ENCODE measurements around the gene UGT1A7. TPM values are rescaled to one million over a fixed set of nuclear protein-coding genes. Genes with fewer than 3 reads are reported as not detected.
A peak's percentile ranks its signal among the peaks of the same experiment; 100 is the strongest.

Gene UGT1A7
- total RNA-seq, 1 donor from 2014 or later: 0.19 TPM

DNA sequence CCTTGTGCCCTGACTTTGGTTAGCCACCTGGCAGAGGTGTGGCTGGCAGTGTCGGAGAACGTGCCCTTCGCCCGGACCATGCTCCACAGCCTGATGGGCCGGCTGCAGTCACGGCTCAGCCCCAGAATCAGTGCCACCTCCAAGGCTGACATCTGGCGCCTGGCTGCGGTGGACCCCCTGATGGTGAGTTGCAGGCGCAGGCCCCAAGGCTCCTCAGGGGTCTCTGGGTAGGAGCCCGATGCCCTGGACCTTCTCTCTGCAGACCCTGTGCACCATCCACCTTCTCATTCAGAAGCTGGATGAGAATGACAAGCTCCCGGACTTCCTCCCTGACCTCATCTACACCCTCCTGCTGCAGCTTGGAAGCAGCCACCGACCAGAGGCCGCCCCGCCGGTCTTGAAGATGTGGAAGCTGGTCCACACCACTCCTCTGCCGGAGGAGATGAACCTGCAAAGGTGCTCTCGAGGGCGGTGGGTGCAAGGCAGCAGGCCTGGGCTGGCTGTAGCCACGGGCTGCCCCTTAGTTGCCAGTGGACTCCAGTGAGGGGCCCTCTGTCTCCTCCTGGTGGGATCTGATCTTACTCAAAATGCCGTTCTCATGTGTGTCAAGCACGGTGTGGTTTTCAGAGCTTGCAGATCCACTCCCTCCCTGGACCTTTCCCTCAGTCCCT lies 140.5 kb downstream of the UGT1A7 start:
- DNase-seq (ENCODE audit: extremely low spot score, unreplicated experiment): peak; percentile 62
- Mint-ChIP-seq H3K4me1 (ENCODE audit: unreplicated experiment) (peaks cover 2% of the 10 kb centered on the region), H3K9me3 (no peaks in the 10 kb centered on the region), H3K36me3 (no peaks in the 10 kb centered on the region), H3K4me3 (no peak overlapping the region), H3K27me3 (peaks cover 4% of the 10 kb centered on the region), H3K27ac (no peak overlapping the region)
- TF ChIP-seq, protein P1, sequence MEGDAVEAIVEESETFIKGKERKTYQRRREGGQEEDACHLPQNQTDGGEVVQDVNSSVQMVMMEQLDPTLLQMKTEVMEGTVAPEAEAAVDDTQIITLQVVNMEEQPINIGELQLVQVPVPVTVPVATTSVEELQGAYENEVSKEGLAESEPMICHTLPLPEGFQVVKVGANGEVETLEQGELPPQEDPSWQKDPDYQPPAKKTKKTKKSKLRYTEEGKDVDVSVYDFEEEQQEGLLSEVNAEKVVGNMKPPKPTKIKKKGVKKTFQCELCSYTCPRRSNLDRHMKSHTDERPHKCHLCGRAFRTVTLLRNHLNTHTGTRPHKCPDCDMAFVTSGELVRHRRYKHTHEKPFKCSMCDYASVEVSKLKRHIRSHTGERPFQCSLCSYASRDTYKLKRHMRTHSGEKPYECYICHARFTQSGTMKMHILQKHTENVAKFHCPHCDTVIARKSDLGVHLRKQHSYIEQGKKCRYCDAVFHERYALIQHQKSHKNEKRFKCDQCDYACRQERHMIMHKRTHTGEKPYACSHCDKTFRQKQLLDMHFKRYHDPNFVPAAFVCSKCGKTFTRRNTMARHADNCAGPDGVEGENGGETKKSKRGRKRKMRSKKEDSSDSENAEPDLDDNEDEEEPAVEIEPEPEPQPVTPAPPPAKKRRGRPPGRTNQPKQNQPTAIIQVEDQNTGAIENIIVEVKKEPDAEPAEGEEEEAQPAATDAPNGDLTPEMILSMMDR (conservative IDR thresholded peaks at IDR 0.05): no peak

Other genes with a start within 250 kb of the UGT1A7 start
- 29.1 and 41.5 TPM in 2 replicates for gene USP40, start 115.1 kb upstream of the UGT1A7 start, total RNA-seq (ENCODE audit: low replicate concordance)
- gene UGT1A8, start 64.3 kb upstream of the UGT1A7 start, total RNA-seq (ENCODE audit: low replicate concordance): 0.17 TPM in 1 of 2 replicates, not detected in the other
- not detected in 2 replicates for gene UGT1A10, start 45.5 kb upstream of the UGT1A7 start, total RNA-seq (ENCODE audit: low replicate concordance)
- not detected in 2 replicates for gene UGT1A9, start 10.0 kb upstream of the UGT1A7 start, total RNA-seq (ENCODE audit: low replicate concordance)
- 0.52 and 1.9 TPM in 2 replicates for gene UGT1A6, start 11.0 kb downstream of the UGT1A7 start, total RNA-seq (ENCODE audit: low replicate concordance)
- not detected in 2 replicates for gene UGT1A5, start 31.0 kb downstream of the UGT1A7 start, total RNA-seq (ENCODE audit: low replicate concordance)
- not detected in 2 replicates for gene UGT1A4, start 36.8 kb downstream of the UGT1A7 start, total RNA-seq (ENCODE audit: low replicate concordance)
- gene UGT1A3, start 47.1 kb downstream of the UGT1A7 start, total RNA-seq (ENCODE audit: low replicate concordance): 0.19 TPM in 1 of 2 replicates, not detected in the other
- gene UGT1A1, start 78.4 kb downstream of the UGT1A7 start, total RNA-seq (ENCODE audit: low replicate concordance): 0.21 and 0.77 TPM in 2 replicates
- not detected in 2 replicates for gene MROH2A, start 96.4 kb downstream of the UGT1A7 start, total RNA-seq (ENCODE audit: low replicate concordance)
- gene HJURP, start 172.6 kb downstream of the UGT1A7 start, total RNA-seq (ENCODE audit: low replicate concordance): 16.7 and 42.1 TPM in 2 replicates
- 0.60 and 0.62 TPM in 2 replicates for gene TRPM8, start 235.5 kb downstream of the UGT1A7 start, total RNA-seq (ENCODE audit: low replicate concordance)